Activated CD4-positive, alpha-beta memory T cell treated with anti-CD3 and anti-CD28 coated beads for 36 hours (primary cell): Measurements from ENCODE around the gene ZNF891. TPM values are rescaled to one million over a fixed set of nuclear protein-coding genes. Genes with fewer than 3 reads are reported as not detected.

Experiments
- CTCF ChIA-PET: fragments of 350-600 bp; sonication (Branson Sonifier 250); formaldehyde crosslinking; loops from one replicate; lab custom pipeline; 2021; ENCODE audit warnings: antibody characterized with exemption, inconsistent platforms; lab: Charles Lee
- POLR2A ChIA-PET: fragments of 350-600 bp; sonication (Branson Sonifier 250); formaldehyde crosslinking; loops from one replicate; lab custom pipeline; 2021; ENCODE audit warnings: antibody characterized with exemption; lab: Charles Lee
- DNase-seq: peaks from one replicate; pipeline ENCODE4 v3.0.0-alpha.2; 2020
- H3K27ac Mint-ChIP-seq: one replicate; pipeline ENCODE4 v1.8.0; 2021; ENCODE audit warnings: mixed read lengths
- H3K27me3 Mint-ChIP-seq: one replicate; pipeline ENCODE4 v1.8.0; 2021; ENCODE audit warnings: mixed read lengths
- H3K36me3 Mint-ChIP-seq: one replicate; pipeline ENCODE4 v1.8.0; 2021; ENCODE audit warnings: mixed read lengths
- H3K4me1 Mint-ChIP-seq: one replicate; pipeline ENCODE4 v1.8.0; 2021; ENCODE audit warnings: low read depth, mixed read lengths
- H3K4me3 Mint-ChIP-seq: one replicate; pipeline ENCODE4 v1.8.0; 2021; ENCODE audit warnings: mild to moderate bottlenecking, mixed read lengths
- H3K9me3 Mint-ChIP-seq: one replicate; pipeline ENCODE4 v1.8.0; 2021; ENCODE audit warnings: mixed read lengths
- intact Hi-C: fragments of 100-400 bp; cut with micrococcal nuclease; formaldehyde crosslinking; loops from one replicate; pipeline ENCODE4 v1.15.1; 2023
- total RNA-seq, 2 experiments: library from RNA; stranded (reverse); gene quantifications; one replicate each; pipeline ENCODE4 v1.2.3, GENCODE V29; 2021

ZNF891 gene
- total RNA-seq, 2 experiments from 2014 or later = 1.1 to 1.2 TPM

- Mint-ChIP-seq H3K27me3 (no peaks in the 10 kb centered on the region), H3K36me3 (peaks cover 79% of the 10 kb centered on the region), H3K4me3 (no peak overlapping the region), H3K9me3 (peaks cover 85% of the 10 kb centered on the region), H3K4me1 (no peaks in the 10 kb centered on the region), H3K27ac (no peak overlapping the region)
- intact Hi-C loops = no loop called here
- ChIA-PET POLR2A (no interaction called here), CTCF (no interaction called here)
- no peak for DNase-seq
These were observed 21.9 kb downstream of the ZNF891 start for GRCh38 chr12:133108150-133108549.

GRCh38 chr12:133107121-133107520 is 23.0 kb downstream of the ZNF891 start:
- POLR2A ChIA-PET = no interaction called here
- Mint-ChIP-seq H3K4me1 (no peaks in the 10 kb centered on the region), H3K27me3 (no peaks in the 10 kb centered on the region), H3K27ac (no peak overlapping the region), H3K9me3 (peaks cover 87% of the 10 kb centered on the region), H3K4me3 (no peak overlapping the region), H3K36me3 (peaks cover 83% of the 10 kb centered on the region)
- CTCF ChIA-PET = no interaction called here
- intact Hi-C loops = no loop called here
- DNase-seq = no peak

GRCh38 chr12:133106253-133106652 is 23.8 kb downstream of the ZNF891 start:
- ChIA-PET POLR2A (no interaction called here), CTCF (no interaction called here)
- intact Hi-C loops = no loop called here
- Mint-ChIP-seq H3K9me3 (peaks cover 90% of the 10 kb centered on the region), H3K27me3 (no peaks in the 10 kb centered on the region), H3K4me1 (no peaks in the 10 kb centered on the region), H3K27ac (no peak overlapping the region), H3K4me3 (no peak overlapping the region), H3K36me3 (peaks cover 90% of the 10 kb centered on the region)
- no peak for DNase-seq

GRCh38 chr12:133105620-133106019 is 24.5 kb downstream of the ZNF891 start:
- H3K27me3 Mint-ChIP-seq = no peaks in the 10 kb centered on the region

GRCh38 chr12:133083345-133083744 is 46.7 kb downstream of the ZNF891 start:
- POLR2A ChIA-PET = no interaction called here

More at GRCh38 chr12:133105620-133106019, 24.5 kb downstream of the ZNF891 start:
- Mint-ChIP-seq H3K36me3 (peaks cover 92% of the 10 kb centered on the region), H3K9me3 (peaks cover 90% of the 10 kb centered on the region), H3K27ac (no peak overlapping the region), H3K4me3 (no peak overlapping the region), H3K4me1 (no peaks in the 10 kb centered on the region)
- intact Hi-C loops = no loop called here
- CTCF ChIA-PET = no interaction called here
- POLR2A ChIA-PET = no interaction called here
- DNase-seq = no peak

GRCh38 chr12:133081159-133081780 is 48.8 kb downstream of the ZNF891 start:
- Mint-ChIP-seq H3K36me3 (peaks cover 62% of the 10 kb centered on the region), H3K27ac (no peak overlapping the region), H3K4me3 (no peak overlapping the region), H3K27me3 (no peaks in the 10 kb centered on the region), H3K9me3 (peaks cover 76% of the 10 kb centered on the region), H3K4me1 (peaks cover 7% of the 10 kb centered on the region)
- POLR2A ChIA-PET = interaction anchor here (0.7 to 1.6 kb wide), 2 partner anchors 43 to 49 kb away, joined by 3 to 5 read pairs; partner anchors contain the start of genes ZNF10, ZNF84 and ZNF891
- DNase-seq = peak; percentile 12
- CTCF ChIA-PET = interaction anchor here (2.1 kb wide), 1 partner anchor 100 kb away, joined by 10 read pairs; the partner anchor contains the start of gene ZNF268
- intact Hi-C loops = loop anchor here (2.0 kb wide), 1 partner anchor 320 kb away; the partner anchor contains the start of gene ANKLE2

More at GRCh38 chr12:133083345-133083744, 46.7 kb downstream of the ZNF891 start:
- peaks cover 7% of the 10 kb centered on the region for H3K4me1 Mint-ChIP-seq
- no peak overlapping the region for H3K4me3 Mint-ChIP-seq
- H3K36me3 Mint-ChIP-seq = peaks cover 70% of the 10 kb centered on the region
- intact Hi-C loops = no loop called here
- H3K27ac Mint-ChIP-seq = no peak overlapping the region
- peaks cover 74% of the 10 kb centered on the region for H3K9me3 Mint-ChIP-seq
- H3K27me3 Mint-ChIP-seq = no peaks in the 10 kb centered on the region
- CTCF ChIA-PET = no interaction called here
- no peak for DNase-seq

GRCh38 chr12:133080368-133081158 is 49.5 kb downstream of the ZNF891 start, which contains the start of gene ZNF140:
Gene ZNF140 (plus strand): TSS chr12:133080923. CDS start chr12:133081321, 398 bp downstream.
- no peak within 1 kb of the TSS for H3K27ac Mint-ChIP-seq
- intact Hi-C loops = loop anchor here (1.0 to 2.0 kb wide), 10 partner anchors 43 to 370 kb away; partner anchors contain the start of genes ANKLE2, CHFR, PGAM5 and ZNF10

GRCh38 chr12:133080026-133080367 is 50.1 kb downstream of the ZNF891 start:
- no peaks in the 10 kb centered on the region for H3K27me3 Mint-ChIP-seq

More at GRCh38 chr12:133080368-133081158, 49.5 kb downstream of the ZNF891 start, which contains the start of gene ZNF140:
- H3K9me3 Mint-ChIP-seq = peaks cover 74% of the 10 kb centered on the region
- H3K27me3 Mint-ChIP-seq = no peaks in the 10 kb centered on the region
- ChIA-PET CTCF (interaction anchor here (0.7 to 2.1 kb wide), 3 partner anchors 50 to 101 kb away, joined by 3 to 10 read pairs (median 4); partner anchors contain the start of genes ZNF10, ZNF268 and ZNF891), POLR2A (interaction anchor here (0.7 to 1.6 kb wide), 6 partner anchors 43 to 125 kb away, joined by 3 to 13 read pairs (median 6); partner anchors contain the start of genes ZNF10, ZNF26, ZNF268 and ZNF84)
- H3K4me1 Mint-ChIP-seq = peaks cover 7% of the 10 kb centered on the region
- peaks cover 56% of the 10 kb centered on the region for H3K36me3 Mint-ChIP-seq
- peak; percentile 97 for DNase-seq
- no peak within 1 kb of the TSS for H3K4me3 Mint-ChIP-seq

GRCh38 chr12:133073836-133074235 is 56.2 kb downstream of the ZNF891 start:
- peaks cover 68% of the 10 kb centered on the region for H3K9me3 Mint-ChIP-seq
- CTCF ChIA-PET = no interaction called here
- no peak overlapping the region for H3K4me3 Mint-ChIP-seq
- no peak for DNase-seq
- H3K36me3 Mint-ChIP-seq = peaks cover 27% of the 10 kb centered on the region
- POLR2A ChIA-PET = no interaction called here
- no peaks in the 10 kb centered on the region for H3K4me1 Mint-ChIP-seq
- H3K27ac Mint-ChIP-seq = no peak overlapping the region
- no peaks in the 10 kb centered on the region for H3K27me3 Mint-ChIP-seq
- intact Hi-C loops = no loop called here

More at GRCh38 chr12:133080026-133080367, 50.1 kb downstream of the ZNF891 start:
- peaks cover 52% of the 10 kb centered on the region for H3K36me3 Mint-ChIP-seq
- intact Hi-C loops = loop anchor here (1.0 to 2.0 kb wide), 10 partner anchors 43 to 370 kb away; partner anchors contain the start of genes ANKLE2, CHFR, PGAM5 and ZNF10
- no peak overlapping the region for H3K4me3 Mint-ChIP-seq
- ChIA-PET POLR2A (interaction anchor here (0.8 to 1.6 kb wide), 5 partner anchors 42 to 124 kb away, joined by 3 to 13 read pairs (median 6); partner anchors contain the start of genes ZNF10, ZNF26, ZNF268 and ZNF84), CTCF (interaction anchor here (0.7 to 2.1 kb wide), 3 partner anchors 50 to 101 kb away, joined by 3 to 10 read pairs (median 4); partner anchors contain the start of genes ZNF10, ZNF268 and ZNF891)
- peak; percentile 98 for DNase-seq
- peaks cover 70% of the 10 kb centered on the region for H3K9me3 Mint-ChIP-seq
- H3K4me1 Mint-ChIP-seq = peaks cover 7% of the 10 kb centered on the region
- no peak overlapping the region for H3K27ac Mint-ChIP-seq

- ChIA-PET CTCF (no interaction called here), POLR2A (no interaction called here)
- peaks cover 56% of the 10 kb centered on the region for H3K36me3 Mint-ChIP-seq
- intact Hi-C loops = no loop called here
- no peak for DNase-seq
- no peaks in the 10 kb centered on the region for H3K4me1 Mint-ChIP-seq
- no peaks in the 10 kb centered on the region for H3K27me3 Mint-ChIP-seq
- H3K4me3 Mint-ChIP-seq = no peak overlapping the region
- H3K9me3 Mint-ChIP-seq = peaks cover 87% of the 10 kb centered on the region
- no peak overlapping the region for H3K27ac Mint-ChIP-seq
These were observed 66.5 kb downstream of the ZNF891 start for GRCh38 chr12:133063556-133063955.

GRCh38 chr12:133061954-133062353 is 68.1 kb downstream of the ZNF891 start:
- DNase-seq = no peak
- H3K27ac Mint-ChIP-seq = no peak overlapping the region
- ChIA-PET POLR2A (no interaction called here), CTCF (no interaction called here)
- H3K4me1 Mint-ChIP-seq = no peaks in the 10 kb centered on the region
- H3K4me3 Mint-ChIP-seq = no peak overlapping the region
- H3K27me3 Mint-ChIP-seq = no peaks in the 10 kb centered on the region
- intact Hi-C loops = no loop called here
- peaks cover 90% of the 10 kb centered on the region for H3K9me3 Mint-ChIP-seq
- H3K36me3 Mint-ChIP-seq = peaks cover 66% of the 10 kb centered on the region
